HEK293 (cell line): ENCODE results near the gene NECAP2.

Experiments
- ATF2 ChIP-seq: fragments of 450-650 bp; formaldehyde crosslinking; IDR thresholded peaks from 2 replicates; pipeline ENCODE4 v1.5.1; 2016; ENCODE audit warnings: missing biosample characterization, missing genetic modification characterization, low read depth
- CTCF ChIP-seq: fragments of 450-650 bp; formaldehyde crosslinking; IDR thresholded peaks from 2 replicates; pipeline ENCODE4 v1.5.1; 2016; ENCODE audit warnings: missing biosample characterization, missing genetic modification characterization
- MZF1 ChIP-seq: fragments of 450-650 bp; formaldehyde crosslinking; IDR thresholded peaks from 2 replicates; pipeline ENCODE4 v1.5.1; 2017; ENCODE audit warnings: missing biosample characterization, missing genetic modification characterization, borderline replicate concordance
- ZBTB20 ChIP-seq: fragments of 450-650 bp; formaldehyde crosslinking; IDR thresholded peaks from 2 replicates; pipeline ENCODE4 v1.5.1; 2016; ENCODE audit warnings: missing biosample characterization, missing genetic modification characterization
- ZBTB49 ChIP-seq: fragments of 450-650 bp; formaldehyde crosslinking; IDR thresholded peaks from 2 replicates; pipeline ENCODE4 v1.5.1; 2016; ENCODE audit warnings: missing biosample characterization, missing genetic modification characterization, low read depth
- ZNF184 ChIP-seq: fragments of 450-650 bp; IDR thresholded peaks from 2 replicates; pipeline ENCODE4 v1.5.1; 2018; ENCODE audit warnings: missing biosample characterization, mild to moderate bottlenecking, missing genetic modification characterization
- ZNF670 ChIP-seq: fragments of 450-650 bp; formaldehyde crosslinking; IDR thresholded peaks from 2 replicates; pipeline ENCODE4 v1.5.1; 2016; ENCODE audit warnings: missing biosample characterization, missing genetic modification characterization, low read depth
- ZNF707 ChIP-seq: fragments of 450-650 bp; formaldehyde crosslinking; IDR thresholded peaks from 2 replicates; pipeline ENCODE4 v1.5.1; 2016; ENCODE audit warnings: missing biosample characterization, missing genetic modification characterization

- TF ChIP-seq MZF1 (no peak), ZNF707 (tag by site-specific recombination) (no peak), CTCF (no peak), ZNF184 (tag by site-specific recombination) (no peak), ZNF670 (no peak), ATF2 (tag by site-specific recombination) (no peak), ZBTB20 (tag by site-specific recombination) (no peak), ZBTB49 (tag by site-specific recombination) (no peak)
These were observed 3.5 kb upstream of the NECAP2 start, which contains the start of gene SPATA21 for GRCh38 chr1:16436946-16437474.
